WERI-Rb-1 (cell line): ENCODE data around the gene COPE.

Experiments
- DNase-seq: peaks from one replicate; pipeline ENCODE4 v3.0.0-alpha.2; 2020
- H3K27ac ChIP-seq: fragments of 250-450 bp; sonication (Bioruptor Pico); 2 replicates; pipeline ENCODE4 v1.5.1; 2020; ENCODE audit warnings: mild to moderate bottlenecking, moderate library complexity
- H3K27me3 ChIP-seq: fragments of 250-450 bp; sonication (Bioruptor Pico); 2 replicates; pipeline ENCODE4 v1.5.1; 2021; ENCODE audit warnings: mild to moderate bottlenecking, low read depth, moderate library complexity; ENCODE audit not compliant: insufficient read depth, severe bottlenecking
- H3K36me3 ChIP-seq: fragments of 250-450 bp; sonication (Bioruptor Pico); 2 replicates; pipeline ENCODE4 v1.5.1; 2020; ENCODE audit warnings: mild to moderate bottlenecking, moderate library complexity
- H3K4me3 ChIP-seq: 2 replicates; pipeline ENCODE4 v1.5.1; 2011; ENCODE audit warnings: low read depth, mild to moderate bottlenecking, control low read depth, low read length
- H3K9me3 ChIP-seq: fragments of 250-450 bp; sonication (Bioruptor Pico); 2 replicates; pipeline ENCODE4 v1.5.1; 2021; ENCODE audit warnings: mild to moderate bottlenecking, moderate library complexity; ENCODE audit not compliant: severe bottlenecking
- TF ChIP-seq, protein P1 (sequence below): IDR thresholded peaks from 2 replicates; pipeline ENCODE4 v1.5.1; 2011; ENCODE audit warnings: low read depth, mild to moderate bottlenecking, control low read depth, inconsistent platforms, low read length

Gene COPE

DNA sequence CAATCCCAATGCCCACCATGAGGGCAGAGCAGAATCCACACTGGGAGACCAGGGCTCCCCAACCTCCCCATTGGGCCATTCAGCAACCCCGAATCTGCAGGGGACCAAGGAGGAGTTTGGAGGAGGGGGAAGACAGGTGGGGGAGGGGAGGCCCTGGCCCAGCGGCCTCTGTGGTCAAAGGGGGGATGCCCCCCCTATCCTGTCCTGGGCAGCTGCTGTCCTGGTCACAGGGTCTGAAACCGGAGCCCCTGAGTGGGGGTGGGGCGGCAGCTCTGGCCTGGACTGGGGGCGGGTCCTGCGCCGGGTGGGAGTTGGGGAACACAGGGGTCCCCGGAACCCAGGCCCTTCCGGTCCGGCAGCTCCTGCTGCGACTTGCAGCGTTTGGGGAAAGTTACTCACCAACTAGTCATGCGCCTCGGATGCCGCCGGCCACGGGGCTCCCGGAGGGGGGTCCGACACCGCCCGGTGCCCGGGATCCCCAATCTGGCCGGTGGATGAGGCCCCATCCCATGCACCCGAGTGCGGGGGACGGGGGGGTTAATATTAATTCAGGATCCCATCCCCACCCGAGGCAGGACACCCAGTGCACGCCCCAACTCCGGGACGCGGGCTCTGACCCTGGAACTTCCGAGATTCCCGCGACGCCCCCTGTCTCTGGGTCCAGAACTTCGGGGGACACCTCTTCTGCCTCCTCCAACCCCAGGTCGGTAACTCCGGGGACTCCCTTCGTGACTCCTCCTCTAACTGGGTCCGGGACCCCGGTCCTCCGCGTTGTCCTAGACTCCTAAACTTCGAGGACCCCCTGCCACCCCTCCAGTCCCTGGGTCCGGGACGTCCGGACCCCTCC, 21.0 kb upstream of the COPE start:
- TF ChIP-seq, protein P1, sequence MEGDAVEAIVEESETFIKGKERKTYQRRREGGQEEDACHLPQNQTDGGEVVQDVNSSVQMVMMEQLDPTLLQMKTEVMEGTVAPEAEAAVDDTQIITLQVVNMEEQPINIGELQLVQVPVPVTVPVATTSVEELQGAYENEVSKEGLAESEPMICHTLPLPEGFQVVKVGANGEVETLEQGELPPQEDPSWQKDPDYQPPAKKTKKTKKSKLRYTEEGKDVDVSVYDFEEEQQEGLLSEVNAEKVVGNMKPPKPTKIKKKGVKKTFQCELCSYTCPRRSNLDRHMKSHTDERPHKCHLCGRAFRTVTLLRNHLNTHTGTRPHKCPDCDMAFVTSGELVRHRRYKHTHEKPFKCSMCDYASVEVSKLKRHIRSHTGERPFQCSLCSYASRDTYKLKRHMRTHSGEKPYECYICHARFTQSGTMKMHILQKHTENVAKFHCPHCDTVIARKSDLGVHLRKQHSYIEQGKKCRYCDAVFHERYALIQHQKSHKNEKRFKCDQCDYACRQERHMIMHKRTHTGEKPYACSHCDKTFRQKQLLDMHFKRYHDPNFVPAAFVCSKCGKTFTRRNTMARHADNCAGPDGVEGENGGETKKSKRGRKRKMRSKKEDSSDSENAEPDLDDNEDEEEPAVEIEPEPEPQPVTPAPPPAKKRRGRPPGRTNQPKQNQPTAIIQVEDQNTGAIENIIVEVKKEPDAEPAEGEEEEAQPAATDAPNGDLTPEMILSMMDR: no peak
- peak overlapping the region; percentile 81 for H3K4me3 ChIP-seq
- DNase-seq: peak; percentile 52
- no peaks in the 10 kb centered on the region for H3K9me3 ChIP-seq
- peaks cover 20% of the 10 kb centered on the region for H3K36me3 ChIP-seq
- peak overlapping the region; percentile 72 for H3K27ac ChIP-seq
- no peaks in the 10 kb centered on the region for H3K27me3 ChIP-seq

DNA sequence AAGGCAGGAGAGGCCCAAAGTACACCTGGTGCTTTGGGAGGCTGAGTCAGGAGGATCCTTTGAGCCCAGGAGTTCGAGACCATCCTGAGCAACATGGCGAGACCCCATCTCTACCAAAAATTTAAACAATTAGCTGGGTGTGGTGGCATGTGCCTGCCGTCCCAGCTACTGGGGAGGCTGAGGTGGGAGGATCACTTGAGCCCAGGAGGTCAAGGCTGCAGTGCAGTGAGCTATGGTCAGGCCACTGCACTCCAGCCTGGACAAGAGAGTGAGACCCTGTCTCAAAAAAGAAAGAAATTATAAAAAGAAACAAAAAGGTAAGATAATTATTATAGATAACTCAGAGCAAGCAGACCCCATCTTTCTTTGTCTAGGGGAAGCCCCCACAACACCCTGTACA, 20.0 kb upstream of the COPE start:
- H3K4me3 ChIP-seq: no peak overlapping the region
- peaks cover 26% of the 10 kb centered on the region for H3K36me3 ChIP-seq
- TF ChIP-seq, protein P1: no peak
- H3K27me3 ChIP-seq: no peaks in the 10 kb centered on the region
- DNase-seq: no peak
- H3K9me3 ChIP-seq: no peaks in the 10 kb centered on the region
- H3K27ac ChIP-seq: no peak overlapping the region

DNA sequence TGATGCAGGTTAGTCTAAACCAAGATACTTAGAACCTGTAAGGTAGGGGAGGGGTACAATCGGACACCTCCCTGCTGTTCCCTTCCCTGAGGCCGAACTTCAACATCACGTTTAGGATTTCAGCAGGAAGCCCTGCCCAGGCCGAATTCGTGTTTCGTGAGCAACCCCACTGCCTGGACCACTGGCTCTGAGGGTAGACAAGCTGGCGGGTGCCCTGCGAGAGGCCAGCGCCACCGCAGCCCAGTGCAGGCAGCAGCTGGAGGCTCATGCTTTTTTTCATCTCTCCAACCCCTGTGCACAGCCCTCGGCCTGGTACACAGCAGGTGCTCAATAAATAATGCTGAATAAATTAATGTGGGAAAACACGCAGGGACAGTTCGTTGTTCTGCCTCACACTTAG, 14.1 kb upstream of the COPE start:
- TF ChIP-seq, protein P1: no peak
- Histone ChIP-seq H3K4me3 (no peak overlapping the region), H3K27me3 (no peaks in the 10 kb centered on the region), H3K36me3 (peaks cover 63% of the 10 kb centered on the region), H3K9me3 (no peaks in the 10 kb centered on the region), H3K27ac (no peak overlapping the region)
- no peak for DNase-seq

DNA sequence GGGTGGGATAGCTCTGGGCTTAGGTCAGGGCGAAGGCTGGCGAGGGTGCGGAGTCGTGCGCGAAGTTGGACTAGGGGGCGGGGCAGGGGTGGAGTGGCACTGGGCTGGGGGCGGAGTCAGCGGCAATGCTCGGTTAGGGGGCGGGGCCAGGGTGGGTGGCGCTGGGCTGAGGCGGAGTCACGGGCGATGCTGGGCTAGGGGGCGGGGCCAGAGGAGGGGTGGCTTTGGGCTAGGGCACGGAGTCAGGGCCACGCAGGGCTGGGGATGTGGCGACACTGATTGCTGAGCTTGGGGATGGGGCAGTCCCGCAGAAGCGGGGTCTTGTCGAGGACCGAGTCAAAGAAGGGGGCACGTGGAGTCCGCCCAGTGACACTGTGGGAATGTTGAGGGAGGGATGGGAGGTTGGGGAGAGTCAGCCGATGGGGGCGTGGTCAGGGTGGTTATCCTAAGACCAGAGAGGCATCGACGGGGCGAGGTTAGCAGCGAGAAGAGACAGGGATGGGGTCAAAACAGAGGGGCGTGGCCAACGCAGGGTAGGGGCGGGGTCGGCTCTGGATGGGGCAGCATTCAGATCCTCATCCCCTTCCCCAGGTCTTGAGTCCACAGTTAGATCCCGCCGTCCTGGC, 13.1 kb upstream of the COPE start:
- no peaks in the 10 kb centered on the region for H3K27me3 ChIP-seq
- no peaks in the 10 kb centered on the region for H3K9me3 ChIP-seq
- peak; percentile 68 for DNase-seq
- peaks cover 65% of the 10 kb centered on the region for H3K36me3 ChIP-seq
- H3K4me3 ChIP-seq: no peak overlapping the region
- no peak overlapping the region for H3K27ac ChIP-seq
- TF ChIP-seq, protein P1: no peak

DNA sequence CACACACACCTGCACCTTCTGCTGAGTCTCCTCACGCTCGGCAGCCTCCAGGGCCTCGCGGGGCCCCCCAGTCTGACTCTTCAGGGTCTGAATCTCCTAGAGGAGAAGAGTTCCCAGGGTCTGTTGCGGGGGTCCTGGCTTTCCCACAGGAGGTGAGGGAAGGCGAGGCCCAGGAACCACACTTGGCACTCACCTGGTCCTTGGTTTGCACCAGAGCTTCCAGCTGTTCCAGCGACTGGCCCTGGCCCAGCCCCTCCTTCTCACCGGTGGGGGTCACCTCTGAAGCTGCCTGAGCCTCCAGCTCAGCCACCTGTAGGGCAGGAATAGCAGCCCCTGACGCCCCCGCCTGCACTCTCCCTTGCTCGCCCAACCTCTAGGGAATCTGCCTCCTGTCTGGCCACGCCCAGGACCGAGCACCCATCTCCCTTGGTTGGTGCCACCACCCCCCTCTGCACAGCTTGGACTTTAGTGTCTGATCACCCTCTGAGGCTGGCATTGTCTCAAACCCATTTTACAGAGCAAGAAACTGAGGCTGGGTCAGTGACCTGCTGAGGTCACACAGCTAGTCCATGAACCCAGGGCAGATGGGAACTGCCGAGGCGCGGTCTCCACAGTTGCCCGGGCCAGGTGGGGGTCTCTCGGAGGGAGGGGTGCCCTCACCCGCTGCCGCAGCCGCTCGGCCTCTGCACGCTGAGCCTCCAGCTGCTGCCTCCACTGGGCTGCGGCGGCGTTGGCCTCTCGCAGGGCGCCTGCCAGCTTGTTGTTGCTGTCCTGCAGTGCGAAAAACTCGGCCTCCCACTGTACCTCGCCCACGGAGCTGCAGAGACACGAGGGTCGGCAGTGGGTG, 12.4 kb upstream of the COPE start:
- Histone ChIP-seq H3K27ac (no peak overlapping the region), H3K9me3 (no peaks in the 10 kb centered on the region), H3K36me3 (peaks cover 68% of the 10 kb centered on the region), H3K27me3 (no peaks in the 10 kb centered on the region), H3K4me3 (no peak overlapping the region)
- TF ChIP-seq, protein P1: no peak
- no peak for DNase-seq
